ENCODE results near the gene EGR4.

GRCh38 chr2:73253901-73254300 is 39.4 kb downstream of the EGR4 start:
- no peak for TF ChIP-seq CTCF (IDR thresholded peaks at IDR 0.05; ENCODE audit: low read depth, low read length)
- peak; percentile 7 for TF ChIP-seq POLR2A (IDR thresholded peaks at IDR 0.05; ENCODE audit: extremely low read depth, insufficient read length)
